Measurements from ENCODE around the gene SLC6A11.

GRCh38 chr3:10792208-10792607, 23.8 kb upstream of the SLC6A11 start:
- TF ChIP-seq EZH2 (IDR thresholded peaks at IDR 0.05; ENCODE audit: borderline replicate concordance, low read depth, low read length, poor library complexity, severe bottlenecking) (no peak), CTCF (conservative IDR thresholded peaks at IDR 0.05; ENCODE audit: low read depth, low read length) (no peak)
